ENCODE data around the gene NLRP3. TPM values are rescaled to one million over a fixed set of nuclear protein-coding genes. Genes with fewer than 3 reads are reported as not detected.

Gene NLRP3
- total RNA-seq, 1 experiment from 2014 or later = 0.33 TPM

DNA sequence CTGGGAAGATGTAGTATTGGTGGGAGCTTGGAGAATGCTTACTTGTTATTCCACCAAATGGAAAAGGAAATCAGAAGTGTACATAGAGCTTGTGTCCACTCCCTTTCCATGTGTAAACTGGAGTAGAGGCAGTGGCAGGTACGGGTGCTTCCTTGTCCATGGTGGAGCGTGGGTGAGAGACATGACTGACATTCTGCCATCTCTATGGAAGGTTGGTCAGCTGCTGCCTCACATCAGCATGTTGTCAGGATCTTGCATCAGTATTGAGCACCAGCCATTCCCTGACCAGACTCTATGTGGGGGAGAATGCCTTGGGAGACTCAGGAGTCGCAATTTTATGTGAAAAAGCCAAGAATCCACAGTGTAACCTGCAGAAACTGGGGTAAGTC is 19.8 kb downstream of the NLRP3 start:
- H3K27me3 ChIP-seq (ENCODE audit: control insufficient read depth, insufficient read depth, low read length) = peaks cover 4% of the 10 kb centered on the region; the same call in 1 of the 2 replicates
- in situ Hi-C loops (cut with HindIII; ENCODE audit: low pct_unique_long_range_greater_than_20kb, low sequenced_read_pairs) = no loop called here
- no peaks in the 10 kb centered on the region for H3K36me3 ChIP-seq (ENCODE audit: control insufficient read depth, insufficient read depth, low read length)
- intact Hi-C loops (cut with micrococcal nuclease; ENCODE audit: unreplicated experiment) = no loop called here
- no peak overlapping the region for H3K4me3 ChIP-seq (ENCODE audit: low read depth in 2 of 2, low read length in 2 of 2)
- no TSS peak for BruUV-seq (replicated peaks)
- DNase-seq (ENCODE audit: low read depth, low spot score) (no peak), ATAC-seq (no peak)
- TF ChIP-seq POLR2AphosphoS5 (IDR thresholded peaks at IDR 0.05; ENCODE audit: low read depth, low read length) = no peak
- no peak for TF ChIP-seq TCF7L2 (IDR thresholded peaks at IDR 0.05; ENCODE audit: low read depth, low read length)
- H3K27ac ChIP-seq (ENCODE audit: low read length) = no peak overlapping the region
- ChIA-PET POLR2A (no interaction called here), CTCF (no interaction called here)
- no peaks in the 10 kb centered on the region for H3K4me1 ChIP-seq (ENCODE audit: control insufficient read depth, insufficient read depth, low read length)
- no peaks in the 10 kb centered on the region for H3K9me3 ChIP-seq (ENCODE audit: control insufficient read depth, insufficient read depth, low read depth, low read length)

DNA sequence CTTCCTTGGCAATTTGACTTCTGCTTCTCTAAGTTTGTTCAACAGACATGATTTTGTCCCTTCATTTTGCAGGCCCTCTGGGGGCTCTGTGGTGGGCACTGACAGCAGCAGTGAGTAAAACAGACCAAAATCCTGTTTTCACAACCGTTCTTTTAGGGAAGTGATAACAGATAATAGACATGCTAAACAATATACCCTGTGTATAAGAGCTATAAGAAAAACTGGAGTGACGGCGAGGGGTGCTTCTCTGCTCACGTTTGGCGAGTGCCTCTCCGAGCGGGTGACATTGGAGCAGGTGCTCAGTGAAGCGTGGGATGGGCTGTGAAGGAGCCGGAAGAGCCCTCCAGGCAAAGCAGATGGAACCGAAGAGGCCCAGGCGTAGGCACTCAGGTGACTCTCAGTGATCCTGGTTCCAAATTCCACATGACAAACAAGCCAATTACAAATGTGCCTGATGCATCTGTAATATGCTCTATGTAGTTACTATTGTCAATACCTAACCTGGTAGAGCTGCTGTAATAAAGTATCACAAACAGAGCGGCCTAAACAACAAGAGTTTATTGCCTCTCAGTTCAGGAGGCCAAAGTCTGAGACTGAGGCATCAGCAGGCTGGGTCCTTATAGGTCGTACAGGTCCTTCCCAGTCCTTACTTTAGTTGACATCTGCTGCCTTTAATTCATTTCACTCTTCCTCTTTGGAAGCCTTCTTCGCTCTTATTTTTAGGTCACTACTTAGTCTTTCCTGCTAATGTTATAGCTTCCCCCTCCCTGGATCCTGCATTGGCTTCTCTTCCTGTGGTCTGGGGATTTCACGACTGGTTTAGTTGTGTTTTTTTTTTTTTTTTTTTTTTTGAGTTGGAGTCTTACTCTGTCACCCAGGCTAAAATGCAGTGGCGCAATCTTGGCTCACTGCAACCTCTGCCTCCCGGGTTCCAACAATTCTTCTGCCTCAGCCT is 21.9 kb downstream of the NLRP3 start:
- TF ChIP-seq TCF7L2 (IDR thresholded peaks at IDR 0.05; ENCODE audit: low read depth, low read length) (no peak), REST (IDR thresholded peaks at IDR 0.05; ENCODE audit: insufficient read depth in 1 of 2, low read depth in 2 of 2, low read length in 1 of 2) (no peak), POLR2AphosphoS5 (IDR thresholded peaks at IDR 0.05; ENCODE audit: low read depth, low read length) (no peak), SIN3A (IDR thresholded peaks at IDR 0.05; ENCODE audit: borderline replicate concordance, insufficient read depth, low read depth, low read length) (no peak)
- TF ChIP-seq, protein P1, sequence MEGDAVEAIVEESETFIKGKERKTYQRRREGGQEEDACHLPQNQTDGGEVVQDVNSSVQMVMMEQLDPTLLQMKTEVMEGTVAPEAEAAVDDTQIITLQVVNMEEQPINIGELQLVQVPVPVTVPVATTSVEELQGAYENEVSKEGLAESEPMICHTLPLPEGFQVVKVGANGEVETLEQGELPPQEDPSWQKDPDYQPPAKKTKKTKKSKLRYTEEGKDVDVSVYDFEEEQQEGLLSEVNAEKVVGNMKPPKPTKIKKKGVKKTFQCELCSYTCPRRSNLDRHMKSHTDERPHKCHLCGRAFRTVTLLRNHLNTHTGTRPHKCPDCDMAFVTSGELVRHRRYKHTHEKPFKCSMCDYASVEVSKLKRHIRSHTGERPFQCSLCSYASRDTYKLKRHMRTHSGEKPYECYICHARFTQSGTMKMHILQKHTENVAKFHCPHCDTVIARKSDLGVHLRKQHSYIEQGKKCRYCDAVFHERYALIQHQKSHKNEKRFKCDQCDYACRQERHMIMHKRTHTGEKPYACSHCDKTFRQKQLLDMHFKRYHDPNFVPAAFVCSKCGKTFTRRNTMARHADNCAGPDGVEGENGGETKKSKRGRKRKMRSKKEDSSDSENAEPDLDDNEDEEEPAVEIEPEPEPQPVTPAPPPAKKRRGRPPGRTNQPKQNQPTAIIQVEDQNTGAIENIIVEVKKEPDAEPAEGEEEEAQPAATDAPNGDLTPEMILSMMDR (IDR thresholded peaks at IDR 0.05) = no peak

More for the DNA sequence above, 21.9 kb downstream of the NLRP3 start:
- ChIA-PET CTCF (no interaction called here), POLR2A (no interaction called here)
- H3K27me3 ChIP-seq (ENCODE audit: control insufficient read depth, insufficient read depth, low read length) = peaks cover 4% of the 10 kb centered on the region; the same call in 1 of the 2 replicates
- H3K9me3 ChIP-seq (ENCODE audit: control insufficient read depth, insufficient read depth, low read depth, low read length) = no peaks in the 10 kb centered on the region
- H3K36me3 ChIP-seq (ENCODE audit: control insufficient read depth, insufficient read depth, low read length) = no peaks in the 10 kb centered on the region
- no peaks in the 10 kb centered on the region for H3K4me1 ChIP-seq (ENCODE audit: control insufficient read depth, insufficient read depth, low read length)
- no peak overlapping the region for H3K27ac ChIP-seq (ENCODE audit: low read length)
- ATAC-seq (no peak), DNase-seq (ENCODE audit: low read depth, low spot score) (no peak)
- BruUV-seq (replicated peaks) = no TSS peak
- intact Hi-C loops (cut with micrococcal nuclease; ENCODE audit: unreplicated experiment) (no loop called here), in situ Hi-C loops (cut with HindIII; ENCODE audit: low pct_unique_long_range_greater_than_20kb, low sequenced_read_pairs) (no loop called here)
- H3K4me3 ChIP-seq (ENCODE audit: low read depth in 2 of 2, low read length in 2 of 2) = no peak overlapping the region
